ENCODE data around the gene CEP72.
"Not testable (repeated sequence)": the region's sequence is repeated elsewhere in the genome, so short reads cannot be mapped to it uniquely, and the experiment has no call there.

Gene CEP72

DNA sequence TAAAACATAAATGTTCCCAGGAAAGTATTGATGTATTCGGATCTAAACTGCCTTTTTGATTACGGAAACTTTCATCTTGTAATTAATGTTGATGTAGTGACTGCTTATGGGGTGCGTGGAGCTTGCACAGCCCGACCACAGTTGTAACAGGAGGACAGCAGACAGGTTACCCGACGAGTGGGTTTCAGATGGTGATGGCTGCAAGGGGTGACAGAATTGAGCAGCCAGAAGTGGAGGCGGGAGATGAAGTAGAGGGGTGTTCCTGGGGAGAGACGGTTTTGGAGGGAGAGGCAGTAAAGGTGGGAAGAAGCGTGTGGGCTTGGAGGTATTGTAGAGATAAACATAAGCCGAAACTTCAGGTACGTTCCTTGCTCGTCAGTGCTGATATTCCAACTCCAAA, 5.8 kb downstream of the CEP72 start:
- DNase-seq (ENCODE audit: low spot score): no peak

DNA sequence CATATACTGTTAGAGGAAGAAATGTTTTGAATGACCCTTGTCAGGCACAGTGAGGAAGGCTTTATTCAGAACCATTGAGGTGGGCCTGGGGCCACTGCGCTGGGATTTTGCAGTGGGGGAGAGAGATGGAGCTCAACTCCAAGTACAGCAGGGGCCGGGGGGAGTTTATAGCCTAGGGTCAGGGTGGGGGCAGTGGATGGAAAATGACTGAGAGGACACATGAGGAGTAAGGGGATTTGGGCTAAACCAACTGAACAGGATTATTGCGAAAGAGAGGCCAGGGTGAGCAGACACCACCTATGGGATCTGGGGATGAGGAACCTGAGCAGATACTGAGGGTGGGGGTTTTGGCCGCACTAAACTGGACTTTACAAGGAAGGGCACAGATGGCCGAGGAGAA, 6.3 kb downstream of the CEP72 start:
- no peak for DNase-seq (ENCODE audit: low spot score)

DNA sequence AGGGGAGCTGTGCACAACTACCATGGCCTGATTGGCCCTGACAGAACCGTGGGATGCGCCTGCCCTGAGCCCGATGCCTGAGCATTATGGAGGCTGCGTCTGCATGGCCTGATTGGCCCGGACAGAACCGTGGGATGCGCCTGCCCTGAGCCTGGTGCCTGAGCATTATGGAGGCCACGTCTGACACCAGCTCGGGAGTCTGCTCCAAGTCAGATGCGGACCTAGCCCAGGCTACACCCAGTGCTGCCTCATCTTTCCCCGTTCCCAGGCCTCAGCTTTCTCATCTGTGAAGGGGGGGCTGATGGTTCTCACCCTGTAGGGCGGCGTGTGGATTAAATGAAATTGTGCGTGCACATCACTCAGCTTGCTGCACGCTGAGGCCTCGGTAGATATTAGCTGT, 7.3 kb downstream of the CEP72 start:
- DNase-seq (ENCODE audit: low spot score): no peak

DNA sequence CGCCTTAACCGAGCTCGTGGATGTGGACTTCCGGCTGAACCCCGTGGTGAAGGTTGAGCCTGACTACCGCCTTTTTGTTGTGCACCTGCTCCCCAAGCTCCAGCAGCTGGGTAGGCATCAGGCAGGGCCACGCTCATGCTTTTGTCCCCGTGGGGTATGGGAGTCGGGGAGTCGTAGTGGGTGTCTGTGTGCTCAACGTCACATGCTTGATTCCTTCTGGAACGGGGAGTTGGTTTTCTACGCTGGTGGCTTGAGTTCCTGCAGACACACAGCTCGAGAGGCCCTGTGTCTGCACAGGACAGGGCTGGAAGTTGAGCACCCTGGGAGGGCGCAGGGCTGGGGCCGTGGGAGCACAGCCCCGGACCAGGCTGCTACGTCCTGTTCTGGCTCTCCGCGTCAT, 8.0 kb downstream of the CEP72 start:
- DNase-seq (ENCODE audit: low spot score): no peak

DNA sequence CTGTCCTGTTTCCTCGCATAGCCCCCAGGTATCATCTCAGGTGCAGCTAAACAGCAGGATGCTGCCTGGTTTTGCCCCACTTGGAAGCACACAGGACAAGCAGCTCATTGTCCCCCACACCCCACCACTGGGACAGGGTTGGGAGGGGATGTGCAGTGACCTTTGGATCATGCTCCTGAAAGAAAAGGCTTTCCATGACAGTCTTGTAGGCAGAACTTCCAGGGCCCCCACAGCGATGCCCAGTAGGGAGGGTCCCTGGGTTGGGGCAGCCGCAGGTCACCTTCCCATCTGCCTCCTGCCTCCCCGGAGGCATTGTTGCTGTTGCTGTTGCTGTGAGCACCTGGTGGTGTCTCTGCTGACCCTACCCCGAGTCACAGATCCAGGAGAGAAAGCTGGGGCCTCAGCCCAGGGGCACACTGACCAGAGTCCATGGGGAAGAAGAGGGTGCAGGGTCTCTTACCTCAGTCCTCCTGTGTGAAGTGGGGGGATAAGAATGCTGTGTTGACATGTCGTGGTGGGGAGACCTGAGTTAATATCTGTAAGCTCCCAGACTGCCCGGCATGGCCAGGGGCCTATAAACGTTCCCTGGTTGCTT, 8.5 kb downstream of the CEP72 start:
- no peak for DNase-seq (ENCODE audit: low spot score)

DNA sequence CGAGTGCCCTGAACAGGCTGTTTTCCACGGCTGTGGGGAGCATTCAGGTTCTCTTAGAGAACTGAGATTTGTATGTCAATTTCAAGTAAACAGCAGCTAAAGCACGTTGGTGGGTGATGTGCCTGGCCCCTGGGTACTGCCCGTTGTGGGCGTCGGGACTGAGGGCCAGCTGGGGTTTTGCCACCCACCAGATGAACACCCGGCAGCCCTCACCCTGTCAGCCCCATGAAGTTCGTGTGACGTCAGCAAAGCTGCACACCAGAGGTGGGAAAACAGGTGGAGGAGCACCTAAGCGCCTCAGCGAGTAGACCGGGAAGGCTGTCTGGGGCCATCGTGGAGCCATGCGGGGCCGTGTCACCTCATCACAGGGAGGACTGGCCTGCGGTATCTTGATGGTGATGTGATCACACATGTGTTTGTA, 9.2 kb downstream of the CEP72 start:
- DNase-seq (ENCODE audit: low spot score): no peak

DNA sequence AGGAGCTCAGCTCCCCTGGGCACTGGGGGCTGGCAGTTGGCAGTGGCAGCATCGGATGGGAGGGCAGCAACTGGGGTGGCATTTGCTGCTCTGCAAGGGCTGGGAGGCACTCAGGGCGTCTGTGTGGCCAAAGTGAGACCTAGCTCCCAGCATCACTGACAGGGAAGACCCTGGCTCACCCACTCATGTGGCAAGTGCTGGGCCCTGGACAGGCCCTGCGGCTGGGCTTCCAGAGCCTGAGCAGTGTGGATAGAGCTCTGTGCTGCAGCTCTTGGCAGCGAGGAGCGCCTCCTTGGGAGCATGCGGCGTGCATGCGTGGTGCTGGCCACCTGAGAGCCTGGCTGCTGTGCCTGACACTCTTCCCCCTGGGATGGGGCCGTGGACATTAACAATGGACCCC, 10.2 kb downstream of the CEP72 start:
- no peak for DNase-seq (ENCODE audit: low spot score)

DNA sequence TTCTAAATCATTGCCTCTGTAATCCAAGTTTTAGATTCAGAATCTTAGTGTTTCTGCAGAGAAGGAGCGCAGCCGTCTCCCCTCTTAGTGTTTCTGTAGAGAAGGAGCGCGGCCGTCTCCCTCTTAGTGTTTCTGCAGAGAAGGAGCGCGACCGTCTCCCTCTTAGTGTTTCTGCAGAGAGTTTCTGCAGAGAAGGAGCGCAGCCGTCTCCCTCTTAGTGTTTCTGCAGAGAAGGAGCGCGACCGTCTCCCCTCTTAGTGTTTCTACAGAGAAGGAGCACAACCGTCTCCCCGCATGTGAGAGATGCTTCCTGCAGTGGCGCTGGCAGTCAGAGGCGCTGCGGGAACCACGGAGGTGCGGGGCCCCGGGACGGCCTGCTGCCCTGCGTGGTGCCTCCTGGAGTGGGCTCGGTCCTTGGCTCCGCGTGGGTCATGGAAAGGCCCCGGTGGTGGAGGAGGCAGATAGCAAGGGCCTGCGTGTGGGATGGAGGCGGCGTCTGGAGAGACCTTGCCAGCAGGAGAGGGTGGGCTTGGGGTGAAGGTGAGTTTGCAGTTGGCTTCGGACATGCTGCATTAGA, 10.9 kb downstream of the CEP72 start:
- DNase-seq (ENCODE audit: low spot score): no peak

DNA sequence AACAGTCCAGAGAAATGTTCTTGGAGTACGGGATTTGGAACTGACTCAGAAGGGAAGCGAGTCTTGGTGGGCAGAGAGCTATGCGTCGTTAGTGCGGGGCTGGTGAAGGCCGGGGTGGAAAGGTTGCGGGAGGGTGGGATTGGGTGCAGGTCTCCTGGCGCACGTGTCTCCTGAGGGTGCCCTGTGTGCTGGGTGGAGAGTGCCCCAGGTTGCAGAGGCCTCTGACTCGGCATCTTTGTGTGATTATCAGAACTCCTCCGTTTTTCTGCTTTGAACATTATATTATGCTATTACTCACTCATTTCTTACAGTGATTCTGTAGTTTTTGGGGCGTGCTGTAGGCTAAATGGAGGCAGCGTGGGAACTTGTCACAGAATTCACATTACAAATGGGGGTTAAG, 11.4 kb downstream of the CEP72 start:
- no peak for DNase-seq (ENCODE audit: low spot score)

DNA sequence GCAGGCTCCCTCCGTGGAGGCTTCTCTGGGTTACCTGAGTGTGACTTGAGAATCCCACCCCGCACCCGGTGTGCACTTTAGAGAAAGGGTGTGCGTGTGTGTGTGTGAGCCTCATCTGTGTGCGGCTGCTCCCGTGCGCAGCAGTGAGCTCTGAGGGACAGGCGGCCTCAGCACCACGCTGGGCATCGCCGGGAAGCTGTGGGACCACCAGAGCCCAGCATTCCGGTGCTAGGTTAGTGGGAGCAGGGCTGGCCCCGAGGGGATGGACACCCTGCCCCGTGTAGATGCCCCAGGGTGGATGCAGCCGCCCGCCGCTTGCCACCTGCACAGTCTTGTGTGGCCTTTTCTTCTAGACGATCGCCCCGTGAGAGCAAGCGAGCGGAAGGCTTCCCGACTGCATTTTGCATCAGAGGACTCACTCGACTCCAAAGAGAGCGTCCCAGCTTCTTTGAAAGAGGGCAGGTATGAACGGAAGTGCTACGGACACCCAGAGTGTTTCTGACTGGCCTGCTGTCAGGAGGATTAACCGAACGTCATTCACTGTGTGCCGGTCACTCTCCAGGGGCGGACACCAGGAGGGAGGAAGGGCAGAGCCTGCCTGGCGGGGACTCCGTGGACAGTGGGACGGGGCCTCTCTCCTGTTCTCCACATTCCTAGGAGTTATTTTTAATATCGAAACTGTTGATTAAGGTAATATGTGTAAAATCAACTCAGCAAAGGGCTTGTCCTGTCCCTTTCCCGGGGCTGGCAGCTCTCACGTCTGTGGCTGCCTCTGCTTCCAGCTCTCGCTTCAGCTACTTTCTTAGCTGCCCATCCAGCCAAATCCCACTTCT, 12.2 kb downstream of the CEP72 start:
- no peak for DNase-seq (ENCODE audit: low spot score)

DNA sequence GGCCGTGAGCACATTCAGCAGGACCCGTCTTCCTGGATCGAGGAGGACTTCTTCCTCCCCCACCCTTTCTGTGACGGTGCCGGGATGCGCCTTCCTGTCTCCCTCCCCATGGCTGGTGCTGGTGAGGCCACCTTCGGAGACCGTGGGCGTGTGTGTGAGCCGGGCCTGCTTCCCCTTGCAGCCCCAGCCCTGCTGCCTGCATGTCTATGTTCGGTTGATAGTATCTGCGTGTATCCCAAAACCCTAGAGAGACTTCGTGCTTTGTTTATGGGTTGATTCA, 12.8 kb downstream of the CEP72 start:
- no peak for DNase-seq (ENCODE audit: low spot score)

DNA sequence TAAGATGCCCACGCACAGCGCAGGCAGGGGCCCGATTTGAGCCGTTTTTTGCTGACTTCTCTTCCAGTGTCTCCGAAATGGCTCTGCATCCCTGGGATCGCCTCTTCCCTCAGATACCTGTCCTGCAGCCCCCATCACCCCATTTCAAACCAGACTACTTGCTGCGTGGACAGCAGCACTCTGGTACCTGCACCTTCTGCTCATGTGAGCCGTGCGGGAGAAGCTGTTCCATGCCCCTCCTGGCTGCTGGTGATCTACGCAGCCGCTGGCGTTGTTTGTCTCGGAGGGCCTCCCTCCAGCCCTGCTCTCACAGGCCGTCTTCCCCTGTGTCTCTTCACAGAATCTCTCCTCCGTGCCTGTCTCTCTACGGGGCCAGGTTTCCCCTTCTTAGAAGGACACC, 13.4 kb downstream of the CEP72 start:
- DNase-seq (ENCODE audit: low spot score): no peak

DNA sequence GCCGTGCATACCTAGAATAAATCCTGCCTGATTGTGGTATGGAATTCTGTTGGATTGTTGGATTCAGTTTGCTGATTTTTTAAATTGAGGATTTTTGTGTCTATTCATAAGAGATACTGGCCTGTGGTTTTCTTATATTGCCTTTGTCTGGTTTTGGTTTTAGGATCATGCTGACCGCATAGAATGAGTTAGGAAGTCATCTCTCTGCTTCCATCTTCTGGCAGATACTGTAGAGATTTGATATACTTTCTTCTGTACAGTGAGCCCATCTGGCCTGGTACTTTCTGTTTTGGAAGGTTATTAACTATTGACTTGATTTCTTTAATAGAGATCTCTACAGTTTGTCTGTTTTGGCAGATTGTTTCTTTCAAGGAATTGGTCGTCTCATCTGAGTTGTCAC, 14.7 kb downstream of the CEP72 start:
- no peak for DNase-seq (ENCODE audit: low spot score)

DNA sequence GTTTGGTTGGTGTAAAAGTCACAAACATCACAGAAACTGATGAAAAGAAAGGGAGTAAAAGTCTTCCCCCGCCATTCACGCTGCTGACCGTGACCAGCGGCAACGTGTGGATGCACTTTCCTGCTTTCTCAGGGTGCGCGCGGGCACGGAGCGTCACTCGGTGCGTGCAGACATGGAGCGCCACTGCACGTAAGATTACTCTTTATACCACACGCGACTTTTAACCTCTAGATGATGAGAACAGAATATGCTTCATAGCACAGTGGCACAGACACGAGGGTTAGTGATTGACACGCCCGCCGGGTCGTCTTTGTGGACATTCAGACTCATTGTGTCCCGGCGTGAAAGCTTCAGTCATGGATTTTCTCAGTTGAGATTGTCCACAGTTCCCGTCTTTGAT, 15.7 kb downstream of the CEP72 start:
- DNase-seq (ENCODE audit: low spot score): no peak

DNA sequence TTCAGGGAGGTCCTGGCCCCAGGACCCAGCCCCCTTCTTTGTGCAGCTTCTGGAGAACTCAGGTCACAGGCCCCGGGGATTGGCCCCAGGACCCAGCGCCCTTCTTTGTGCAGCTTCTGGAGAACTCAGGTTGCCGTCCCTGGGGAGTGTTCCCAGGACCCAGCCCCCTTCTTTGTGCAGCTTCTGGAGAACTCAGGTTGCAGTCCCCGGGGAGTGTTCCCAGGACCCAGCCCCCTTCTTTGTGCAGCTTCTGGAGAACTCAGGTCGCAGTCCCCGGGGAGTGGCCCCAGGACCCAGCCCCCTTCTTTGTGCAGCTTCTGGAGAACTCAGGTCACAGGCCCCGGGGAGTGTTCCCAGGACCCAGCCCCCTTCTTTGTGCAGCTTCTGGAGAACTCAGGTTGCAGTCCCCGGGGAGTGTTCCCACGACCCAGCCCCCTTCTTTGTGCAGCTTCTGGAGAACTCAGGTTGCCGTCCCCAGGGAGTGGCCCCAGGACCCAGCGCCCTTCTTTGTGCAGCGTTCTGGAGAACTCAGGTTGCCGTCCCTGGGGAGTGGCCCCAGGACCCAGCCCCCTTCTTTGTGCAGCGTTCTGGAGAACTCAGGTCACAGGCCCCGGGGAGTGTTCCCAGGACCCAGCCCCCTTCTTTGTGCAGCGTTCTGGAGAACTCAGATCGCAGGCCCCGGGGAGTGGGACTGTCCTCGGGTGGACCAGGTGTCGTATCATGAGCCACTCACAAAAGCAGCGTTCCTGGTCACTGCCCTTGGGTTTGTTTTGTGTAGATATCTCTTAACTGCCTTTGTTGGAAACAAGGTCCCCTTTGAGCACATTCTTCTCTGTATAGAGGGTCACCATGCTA, 16.4 kb downstream of the CEP72 start:
- DNase-seq (ENCODE audit: low spot score): not testable (repeated sequence)

DNA sequence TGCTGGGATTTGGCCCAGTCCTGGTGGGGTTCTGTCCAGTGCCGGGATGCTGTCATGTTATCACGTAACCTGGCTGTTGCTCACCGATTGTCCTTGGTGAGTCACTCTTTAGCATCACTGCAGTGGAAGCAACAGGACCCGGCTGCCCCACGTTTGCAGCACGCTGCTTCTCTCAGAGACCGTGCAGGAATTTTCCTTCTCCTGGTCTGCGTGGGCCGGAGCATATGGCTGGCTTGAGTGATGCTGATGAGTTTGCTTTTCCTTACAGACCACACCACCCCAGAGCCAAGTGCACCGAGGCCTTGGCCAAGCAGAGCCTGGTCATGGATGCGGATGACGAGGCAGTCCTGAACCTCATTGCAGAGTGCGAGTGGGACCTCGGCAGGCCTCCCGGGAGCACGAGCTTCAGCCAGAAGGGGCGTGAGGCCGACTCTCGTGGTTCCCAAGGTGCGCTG, 21.4 kb downstream of the CEP72 start:
- no peak for DNase-seq (ENCODE audit: low spot score)

DNA sequence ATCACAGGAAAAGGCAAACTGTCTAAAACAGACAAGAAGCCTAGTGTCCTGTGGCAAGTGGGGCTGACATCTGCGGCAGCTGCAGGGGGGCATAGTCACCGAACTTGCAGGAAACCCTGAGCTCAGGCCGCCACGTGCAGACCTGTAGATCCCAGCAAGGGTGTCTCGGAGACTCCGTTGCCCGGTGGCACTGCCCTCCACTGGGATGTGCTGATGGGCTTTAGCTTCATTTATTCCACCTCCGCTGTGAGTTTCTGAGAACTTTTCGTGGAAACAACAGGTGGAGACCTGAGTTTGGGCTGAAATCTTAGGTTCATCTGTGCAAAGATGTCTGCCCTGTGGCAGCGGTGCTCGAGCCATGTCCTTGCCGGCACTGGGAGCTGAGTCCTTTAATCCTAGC, 22.1 kb downstream of the CEP72 start:
- DNase-seq (ENCODE audit: low spot score): no peak

DNA sequence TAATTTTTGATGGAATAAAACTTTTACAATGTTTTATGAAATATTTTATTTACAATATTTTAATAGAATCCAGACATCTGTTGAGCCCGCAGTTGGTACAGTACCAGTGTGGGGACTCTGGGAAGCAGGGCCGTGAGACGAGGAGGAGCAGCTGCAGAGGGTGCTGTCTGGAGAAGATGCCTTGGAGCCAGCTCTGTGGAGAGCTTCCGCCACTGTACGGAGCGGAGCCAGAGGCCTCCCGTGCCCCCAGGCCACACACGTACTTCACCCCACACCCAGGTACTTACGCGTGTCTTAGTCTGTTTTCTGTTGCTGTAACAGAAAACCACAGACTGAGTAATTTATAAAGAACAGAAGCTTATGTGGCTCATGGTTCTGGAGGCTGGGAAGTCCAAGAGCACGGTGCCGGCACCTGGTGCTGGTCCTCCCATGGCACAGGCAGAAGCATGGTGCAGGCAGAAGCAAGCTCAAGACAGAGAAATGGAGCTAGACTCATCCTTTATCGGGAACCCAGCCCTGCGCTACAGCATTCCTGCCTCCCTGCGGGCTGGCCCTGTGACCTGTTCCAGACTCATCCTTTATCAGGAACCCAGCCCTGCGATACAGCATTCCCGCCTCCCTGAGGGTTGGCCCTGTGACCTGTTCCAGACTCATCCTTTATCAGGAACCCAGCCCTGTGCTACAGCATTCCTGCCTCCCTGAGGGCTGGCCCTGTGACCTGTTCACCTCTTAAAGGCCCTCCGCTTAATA, 23.3 kb downstream of the CEP72 start:
- DNase-seq (ENCODE audit: low spot score): no peak

DNA sequence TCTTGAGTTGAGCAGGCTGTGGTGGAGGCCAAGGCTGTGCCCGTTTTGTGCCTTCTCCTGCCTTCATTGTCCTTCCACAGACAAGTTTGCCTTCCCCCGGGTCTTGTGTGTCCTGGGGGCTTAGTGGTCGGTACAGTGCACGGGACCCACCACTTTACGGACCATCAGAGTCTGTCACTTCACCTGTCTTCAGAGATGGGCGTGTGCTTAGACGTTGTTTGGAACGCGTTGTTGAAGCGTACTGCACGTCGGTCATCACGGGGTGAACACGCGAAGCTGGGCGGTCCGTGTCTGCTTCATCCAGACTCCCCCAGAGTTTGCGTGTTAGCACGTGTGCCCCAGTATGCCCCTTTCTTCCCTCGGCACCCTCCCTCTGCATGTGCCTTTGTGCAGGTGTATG, 24.8 kb downstream of the CEP72 start:
- no peak for DNase-seq (ENCODE audit: low spot score)

DNA sequence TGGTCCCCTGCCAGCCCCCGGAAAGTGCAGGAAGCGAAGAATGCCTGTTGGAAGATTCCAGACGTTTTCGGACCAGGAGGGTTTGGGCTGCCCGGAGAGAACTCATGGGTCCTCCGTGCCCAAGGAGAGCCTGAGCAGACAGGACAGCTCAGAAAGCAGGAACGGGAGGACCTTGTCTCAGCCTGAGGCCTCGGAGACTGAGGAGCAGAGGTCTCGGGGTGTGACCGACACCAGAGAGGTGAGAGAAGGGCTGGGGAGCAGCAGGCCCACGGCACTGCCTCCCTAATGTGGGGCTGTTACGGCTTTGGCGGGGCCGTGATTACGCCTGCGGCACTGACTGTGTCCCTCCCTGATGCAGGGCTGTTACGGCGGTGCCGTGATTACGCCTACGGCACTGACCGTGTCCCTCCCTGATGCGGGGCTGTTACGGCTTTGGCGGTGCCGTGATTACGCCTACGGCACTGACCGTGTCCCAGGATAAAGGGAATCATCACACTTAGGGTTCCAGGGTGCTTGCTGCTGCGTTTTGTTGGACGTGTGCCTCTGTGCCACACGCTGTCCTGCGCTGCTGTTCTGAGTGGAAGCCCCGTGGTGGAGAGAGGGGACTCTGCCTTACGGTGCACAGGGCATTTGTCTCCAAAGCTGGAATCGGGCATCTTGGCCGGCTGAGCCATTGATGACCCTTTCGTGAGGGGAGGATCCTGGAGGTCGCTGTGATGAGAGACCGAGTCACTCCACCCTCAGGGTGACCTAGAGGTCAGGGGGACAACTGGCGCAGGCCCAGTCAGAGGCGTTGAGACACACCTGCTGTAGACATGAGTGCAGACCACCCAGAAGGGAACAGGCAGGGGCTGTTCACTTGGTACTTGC, 25.7 kb downstream of the CEP72 start:
- DNase-seq (ENCODE audit: low spot score): no peak
